Cardiac fibroblast (primary cell): Measurements from ENCODE around the gene SORT1.
"Not testable (repeated sequence)": the region's sequence is repeated elsewhere in the genome, so short reads cannot be mapped to it uniquely, and the experiment has no call there.

ENCODE experiments used
- DNase-seq, 2 donors: peaks; one replicate each; pipeline versions ENCODE4 v3.0.0 to v3.0.0-alpha.2; 2010; ENCODE audit warnings: low read depth in 2 of 2
- H3K4me3 ChIP-seq, 2 donors: replicated peaks in 1 of 2; 1 replicate in 1 of 2; 2 replicates in 1 of 2; pipeline ENCODE4 v1.5.1; 2011; ENCODE audit warnings: low read depth in 2 of 2, low read length in 2 of 2, mild to moderate bottlenecking in 2 of 2, moderate library complexity in 1 of 2
- CTCF ChIP-seq: IDR thresholded peaks from one replicate; pipeline ENCODE4 v1.5.1; 2011; ENCODE audit warnings: low read depth, mild to moderate bottlenecking, low read length, inconsistent platforms

Gene SORT1

GRCh38 chr1:109396871-109397580 is 692 bp downstream of the SORT1 start:
- DNase-seq, result no peak

GRCh38 chr1:109396513-109396839 is 1.2 kb downstream of the SORT1 start:
- no peak for TF ChIP-seq CTCF
- H3K4me3 ChIP-seq, result peak overlapping the region in 1 of 2 donors; percentile 60
- DNase-seq, result no peak

More at GRCh38 chr1:109396871-109397580, 692 bp downstream of the SORT1 start:
- TF ChIP-seq CTCF, result no peak
- peak overlapping the region; percentile 32 to 60 for H3K4me3 ChIP-seq

- peak overlapping the region in 1 of 2 donors; percentile 60 for H3K4me3 ChIP-seq
- DNase-seq, result peak; percentile 49 to 67
- no peak for TF ChIP-seq CTCF
Observed at GRCh38 chr1:109395602-109396512, 1.9 kb downstream of the SORT1 start.

GRCh38 chr1:109395282-109395599 is 2.5 kb downstream of the SORT1 start:
- H3K4me3 ChIP-seq, DNase-seq: not testable (repeated sequence)

GRCh38 chr1:109394591-109395281 is 3.0 kb downstream of the SORT1 start:
- no peak for TF ChIP-seq CTCF
- no peak overlapping the region for H3K4me3 ChIP-seq
- no peak for DNase-seq

GRCh38 chr1:109393617-109394233 is 4.0 kb downstream of the SORT1 start:
- no peak overlapping the region for H3K4me3 ChIP-seq
- DNase-seq, result no peak
- no peak for TF ChIP-seq CTCF
